Activated gamma-delta T cell treated with Interleukin-2 at 50 U/mL for 16 hours (primary cell): ENCODE results near the gene XYLT2.
A peak's percentile ranks its signal among the peaks of the same experiment; 100 is the strongest.

Experiments used
- DNase-seq: peaks from one replicate; pipeline ENCODE4 v3.0.0-alpha.2; 2020

XYLT2 gene

GRCh38 chr17:50365649-50366393 lies 19.9 kb downstream of the XYLT2 start:
- no peak for DNase-seq

- DNase-seq: no peak
Measured at GRCh38 chr17:50367401-50367800, 21.5 kb downstream of the XYLT2 start.

- DNase-seq: no peak
Measured at GRCh38 chr17:50370052-50370451, 24.1 kb downstream of the XYLT2 start.

GRCh38 chr17:50371526-50371925 lies 25.6 kb downstream of the XYLT2 start:
- no peak for DNase-seq

- no peak for DNase-seq
Measured at GRCh38 chr17:50372222-50372757, 26.4 kb downstream of the XYLT2 start.

- DNase-seq: peak; percentile 80
Measured at GRCh38 chr17:50372758-50373556, 27.0 kb downstream of the XYLT2 start, which contains the start of the genes EME1 and MRPL27. EME1 (plus strand) TSS chr17:50373229; CDS start chr17:50375209, 1,980 bp downstream. MRPL27 (minus strand) TSS chr17:50373184; CDS start chr17:50373170, 14 bp downstream.

GRCh38 chr17:50373705-50374104 lies 27.8 kb downstream of the XYLT2 start:
- no peak for DNase-seq

GRCh38 chr17:50375858-50376538 lies 30.1 kb downstream of the XYLT2 start:
- DNase-seq: no peak

GRCh38 chr17:50379351-50380132 lies 33.6 kb downstream of the XYLT2 start:
- no peak for DNase-seq

- DNase-seq: no peak
Measured at GRCh38 chr17:50380369-50381259, 34.7 kb downstream of the XYLT2 start.

GRCh38 chr17:50381260-50381815 lies 35.4 kb downstream of the XYLT2 start:
- DNase-seq: no peak

GRCh38 chr17:50381920-50382319 lies 36.0 kb downstream of the XYLT2 start:
- DNase-seq: no peak

GRCh38 chr17:50382931-50383330 lies 37.0 kb downstream of the XYLT2 start:
- DNase-seq: no peak

GRCh38 chr17:50386510-50386909 lies 40.6 kb downstream of the XYLT2 start:
- DNase-seq: no peak

GRCh38 chr17:50388728-50389127 lies 42.8 kb downstream of the XYLT2 start:
- no peak for DNase-seq

- no peak for DNase-seq
Measured at GRCh38 chr17:50389534-50389933, 43.6 kb downstream of the XYLT2 start.

- no peak for DNase-seq
Measured at GRCh38 chr17:50392621-50393020, 46.7 kb downstream of the XYLT2 start.

GRCh38 chr17:50393700-50394099 lies 47.8 kb downstream of the XYLT2 start:
- no peak for DNase-seq

GRCh38 chr17:50394711-50395110 lies 48.8 kb downstream of the XYLT2 start:
- no peak for DNase-seq

- no peak for DNase-seq
Measured at GRCh38 chr17:50396261-50397110, 50.6 kb downstream of the XYLT2 start.
